ENCODE results near the gene MLF2.

Gene MLF2

GRCh38 chr12:6782850-6783566 is 30.1 kb upstream of the MLF2 start:
- no peak overlapping the region for H3K27ac Mint-ChIP-seq

GRCh38 chr12:6782119-6782518 is 29.2 kb upstream of the MLF2 start:
- Mint-ChIP-seq H3K27ac (no peak overlapping the region), H3K9me3 (ENCODE audit: low read depth) (no peaks in the 10 kb centered on the region), H3K27me3 (no peaks in the 10 kb centered on the region), H3K4me3 (no peak overlapping the region), H3K36me3 (no peaks in the 10 kb centered on the region), H3K4me1 (ENCODE audit: low read depth) (peaks cover 38% of the 10 kb centered on the region)

More at GRCh38 chr12:6782850-6783566, 30.1 kb upstream of the MLF2 start:
- Mint-ChIP-seq H3K36me3 (no peaks in the 10 kb centered on the region), H3K4me1 (ENCODE audit: low read depth) (peaks cover 39% of the 10 kb centered on the region), H3K27me3 (no peaks in the 10 kb centered on the region), H3K9me3 (ENCODE audit: low read depth) (no peaks in the 10 kb centered on the region), H3K4me3 (no peak overlapping the region)

- H3K4me1 Mint-ChIP-seq (ENCODE audit: low read depth): peaks cover 35% of the 10 kb centered on the region
- no peak overlapping the region for H3K4me3 Mint-ChIP-seq
- no peaks in the 10 kb centered on the region for H3K9me3 Mint-ChIP-seq (ENCODE audit: low read depth)
- H3K27ac Mint-ChIP-seq: no peak overlapping the region
- no peaks in the 10 kb centered on the region for H3K27me3 Mint-ChIP-seq
- no peaks in the 10 kb centered on the region for H3K36me3 Mint-ChIP-seq
These were observed 27.6 kb upstream of the MLF2 start for GRCh38 chr12:6780573-6780972.

GRCh38 chr12:6779708-6780432 is 26.9 kb upstream of the MLF2 start:
- no peaks in the 10 kb centered on the region for H3K36me3 Mint-ChIP-seq
- H3K4me3 Mint-ChIP-seq: peak overlapping the region; percentile 1
- H3K9me3 Mint-ChIP-seq (ENCODE audit: low read depth): no peaks in the 10 kb centered on the region
- no peak overlapping the region for H3K27ac Mint-ChIP-seq
- no peaks in the 10 kb centered on the region for H3K27me3 Mint-ChIP-seq
- peaks cover 41% of the 10 kb centered on the region for H3K4me1 Mint-ChIP-seq (ENCODE audit: low read depth)

- H3K27me3 Mint-ChIP-seq: no peaks in the 10 kb centered on the region
- H3K4me1 Mint-ChIP-seq (ENCODE audit: low read depth): peaks cover 47% of the 10 kb centered on the region
- peak overlapping the region; percentile 86 for H3K4me3 Mint-ChIP-seq
- H3K27ac Mint-ChIP-seq: peak overlapping the region; percentile 67
- peaks cover 3% of the 10 kb centered on the region for H3K36me3 Mint-ChIP-seq
- no peaks in the 10 kb centered on the region for H3K9me3 Mint-ChIP-seq (ENCODE audit: low read depth)
These were observed 25.9 kb upstream of the MLF2 start for GRCh38 chr12:6778574-6779550.

GRCh38 chr12:6778217-6778573 is 25.3 kb upstream of the MLF2 start:
- H3K4me1 Mint-ChIP-seq (ENCODE audit: low read depth): peaks cover 50% of the 10 kb centered on the region
- no peaks in the 10 kb centered on the region for H3K27me3 Mint-ChIP-seq
- H3K36me3 Mint-ChIP-seq: peaks cover 3% of the 10 kb centered on the region
- no peaks in the 10 kb centered on the region for H3K9me3 Mint-ChIP-seq (ENCODE audit: low read depth)
- H3K27ac Mint-ChIP-seq: peak overlapping the region; percentile 67
- peak overlapping the region; percentile 86 for H3K4me3 Mint-ChIP-seq

GRCh38 chr12:6777386-6777785 is 24.4 kb upstream of the MLF2 start:
- H3K27me3 Mint-ChIP-seq: no peaks in the 10 kb centered on the region
- H3K36me3 Mint-ChIP-seq: peaks cover 3% of the 10 kb centered on the region
- no peaks in the 10 kb centered on the region for H3K9me3 Mint-ChIP-seq (ENCODE audit: low read depth)
- H3K27ac Mint-ChIP-seq: no peak overlapping the region
- H3K4me1 Mint-ChIP-seq (ENCODE audit: low read depth): peaks cover 53% of the 10 kb centered on the region
- no peak overlapping the region for H3K4me3 Mint-ChIP-seq

- Mint-ChIP-seq H3K4me3 (peak overlapping the region; percentile 86), H3K27me3 (no peaks in the 10 kb centered on the region), H3K27ac (peak overlapping the region; percentile 85), H3K36me3 (peaks cover 3% of the 10 kb centered on the region), H3K9me3 (ENCODE audit: low read depth) (no peaks in the 10 kb centered on the region), H3K4me1 (ENCODE audit: low read depth) (peaks cover 65% of the 10 kb centered on the region)
These were observed 22.5 kb upstream of the MLF2 start for GRCh38 chr12:6775185-6776174.

GRCh38 chr12:6774499-6775062 is 21.6 kb upstream of the MLF2 start:
- peaks cover 58% of the 10 kb centered on the region for H3K4me1 Mint-ChIP-seq (ENCODE audit: low read depth)
- H3K36me3 Mint-ChIP-seq: peaks cover 3% of the 10 kb centered on the region
- H3K9me3 Mint-ChIP-seq (ENCODE audit: low read depth): no peaks in the 10 kb centered on the region
- peak overlapping the region; percentile 86 for H3K4me3 Mint-ChIP-seq
- H3K27me3 Mint-ChIP-seq: no peaks in the 10 kb centered on the region
- peak overlapping the region; percentile 85 for H3K27ac Mint-ChIP-seq

- Mint-ChIP-seq H3K4me3 (peak overlapping the region; percentile 86), H3K36me3 (peaks cover 3% of the 10 kb centered on the region), H3K27ac (peak overlapping the region; percentile 85), H3K27me3 (no peaks in the 10 kb centered on the region), H3K9me3 (ENCODE audit: low read depth) (no peaks in the 10 kb centered on the region), H3K4me1 (ENCODE audit: low read depth) (peaks cover 53% of the 10 kb centered on the region)
These were observed 20.8 kb upstream of the MLF2 start for GRCh38 chr12:6773590-6774351.

GRCh38 chr12:6772726-6773589 is 20.0 kb upstream of the MLF2 start:
- H3K36me3 Mint-ChIP-seq: peaks cover 3% of the 10 kb centered on the region
- no peaks in the 10 kb centered on the region for H3K9me3 Mint-ChIP-seq (ENCODE audit: low read depth)
- H3K4me3 Mint-ChIP-seq: peak overlapping the region; percentile 85
- peaks cover 46% of the 10 kb centered on the region for H3K4me1 Mint-ChIP-seq (ENCODE audit: low read depth)
- peak overlapping the region; percentile 76 for H3K27ac Mint-ChIP-seq
- H3K27me3 Mint-ChIP-seq: peaks cover 2% of the 10 kb centered on the region

GRCh38 chr12:6772331-6772695 is 19.4 kb upstream of the MLF2 start, which contains the start of gene LAG3:
Gene LAG3 (plus strand): TSS chr12:6772520. CDS start chr12:6772853, 333 bp downstream.
- H3K36me3 Mint-ChIP-seq: peaks cover 3% of the 10 kb centered on the region
- no peaks in the 10 kb centered on the region for H3K9me3 Mint-ChIP-seq (ENCODE audit: low read depth)
- H3K27ac Mint-ChIP-seq: peak within 1 kb of the TSS; percentile 86
- peak within 1 kb of the TSS; percentile 85 for H3K4me3 Mint-ChIP-seq
- peaks cover 51% of the 10 kb centered on the region for H3K4me1 Mint-ChIP-seq (ENCODE audit: low read depth)
- peaks cover 6% of the 10 kb centered on the region for H3K27me3 Mint-ChIP-seq

All from activated naive CD8-positive, alpha-beta T cell (primary cell).